NCI-H345 treated with DMSO at 0.1 percent for 48 hours (cell line): ENCODE results near the gene PHTF2.

ENCODE experiments used
- DNase-seq: peaks from one replicate; lab custom pipeline; 2025; ENCODE audit not compliant: unreplicated experiment; lab: John Stamatoyannopoulos, UW

PHTF2 gene

GRCh38 chr7:77918676-77919075 lies 120.1 kb downstream of the PHTF2 start:
- DNase-seq, result no peak

GRCh38 chr7:77923419-77923818 lies 124.8 kb downstream of the PHTF2 start:
- DNase-seq, result no peak

DNA sequence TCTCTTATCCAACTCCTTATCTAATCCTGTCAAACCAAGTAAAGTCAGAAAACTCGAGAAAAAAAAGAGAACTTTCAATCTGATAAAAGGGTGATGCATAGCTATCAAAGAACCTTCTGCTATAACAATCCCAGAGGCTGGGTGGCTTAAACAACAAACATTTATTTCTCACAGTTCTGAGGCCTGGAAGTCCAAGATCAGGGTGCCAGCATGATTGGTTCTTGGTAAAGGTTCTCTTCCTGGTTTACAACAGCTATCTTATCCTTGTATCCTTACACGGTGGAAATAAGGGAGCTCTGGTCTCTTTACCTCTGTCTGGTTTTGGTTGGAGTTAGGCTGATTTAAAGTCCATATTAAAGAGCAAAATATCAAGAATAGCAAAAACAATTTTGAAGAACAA lies 131.9 kb downstream of the PHTF2 start:
- DNase-seq, result no peak

- DNase-seq, result no peak
These were observed 133.3 kb downstream of the PHTF2 start for GRCh38 chr7:77931841-77932240.

DNA sequence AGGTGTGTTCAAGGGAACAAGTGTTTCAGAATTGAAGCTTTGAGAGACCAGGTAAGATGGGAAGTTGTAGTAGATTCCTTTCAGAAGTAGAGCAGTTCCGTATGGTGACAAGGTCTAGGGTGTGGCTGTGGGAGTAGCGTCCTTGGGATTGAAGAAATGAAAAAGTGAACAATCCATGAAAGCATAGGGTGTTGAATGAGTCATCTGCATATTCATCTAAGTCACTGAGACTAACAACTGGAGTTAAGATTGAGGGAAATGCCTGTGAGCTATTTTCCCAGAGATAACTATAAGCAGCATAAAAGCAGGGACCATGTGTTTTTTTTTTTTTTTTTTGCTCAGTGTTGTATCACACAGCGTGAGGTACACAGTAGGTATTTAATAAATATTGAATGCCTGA lies 134.8 kb downstream of the PHTF2 start:
- no peak for DNase-seq

DNA sequence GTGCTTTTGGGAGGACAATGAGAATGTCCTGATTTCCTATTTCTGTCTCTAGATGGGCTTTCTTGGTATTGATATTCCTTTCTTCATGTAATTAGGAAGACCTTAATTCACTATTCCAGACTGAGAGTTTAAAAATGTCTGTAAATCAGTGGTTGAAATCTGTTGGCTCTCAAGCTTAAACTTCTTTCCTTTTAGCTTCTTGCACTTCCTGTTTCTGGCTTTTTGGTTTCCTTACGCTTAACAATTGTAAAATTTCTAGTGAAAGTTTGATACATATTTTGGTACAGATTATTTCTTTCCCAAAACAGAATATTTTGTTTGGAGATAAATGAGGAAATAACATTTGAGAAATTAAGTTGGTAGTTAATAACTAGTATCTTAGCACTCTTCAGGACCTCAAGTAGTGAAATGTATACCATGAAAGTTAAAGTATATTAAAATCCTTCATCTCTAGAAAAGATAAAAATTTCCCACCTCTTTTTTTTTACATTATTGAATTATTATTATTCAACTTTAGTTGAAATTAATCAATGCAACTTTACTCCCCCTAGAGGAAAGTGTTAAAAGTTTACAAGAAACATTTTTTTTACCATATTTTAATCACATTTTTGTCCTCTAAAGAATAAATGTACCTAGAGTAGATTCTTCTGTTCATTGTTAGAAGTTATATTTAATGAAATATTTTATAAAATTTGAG lies 137.2 kb downstream of the PHTF2 start:
- no peak for DNase-seq

- DNase-seq, result no peak
These were observed 142.1 kb downstream of the PHTF2 start for GRCh38 chr7:77940647-77941046.

DNA sequence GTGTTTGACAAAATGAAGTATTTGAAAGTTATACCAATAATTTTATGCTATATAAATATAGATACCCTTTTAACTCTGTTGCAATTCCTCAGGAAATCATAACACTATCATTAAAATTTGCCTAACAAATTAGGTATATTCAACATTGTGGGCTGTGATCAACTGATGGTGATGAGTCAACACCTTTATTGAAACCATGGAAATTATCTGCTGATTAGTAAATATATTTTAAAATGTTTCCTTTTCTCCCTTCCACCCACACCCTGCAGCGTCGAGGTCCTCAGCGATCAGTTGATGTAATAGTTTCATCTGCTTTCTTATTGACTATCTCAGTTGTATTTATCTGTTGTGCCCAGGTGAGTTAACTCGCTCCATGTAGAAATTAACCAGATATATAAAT lies 143.9 kb downstream of the PHTF2 start:
- no peak for DNase-seq

GRCh38 chr7:77944183-77945182 lies 145.9 kb downstream of the PHTF2 start:
- DNase-seq, result no peak

DNA sequence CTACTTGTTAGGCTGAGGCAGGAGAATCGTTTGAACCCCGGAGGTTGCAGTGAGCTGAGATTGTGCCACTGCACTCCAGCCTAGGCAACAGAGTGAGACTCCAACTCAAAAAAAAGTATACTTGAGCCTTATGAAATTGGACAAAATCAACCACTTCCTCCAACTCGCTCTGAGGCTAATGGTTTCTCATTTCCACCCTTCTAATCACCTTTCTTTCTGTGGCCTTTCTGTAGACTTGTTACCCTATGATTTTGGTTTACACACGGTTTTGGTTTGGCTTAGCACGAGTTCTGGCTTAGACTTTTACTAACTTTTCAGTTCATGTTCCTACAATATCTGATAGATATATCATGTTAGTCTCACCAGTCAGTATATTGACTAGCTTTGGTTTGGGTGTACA lies 152.0 kb downstream of the PHTF2 start:
- DNase-seq, result no peak

- DNase-seq, result no peak
These were observed 156.4 kb downstream of the PHTF2 start for GRCh38 chr7:77954773-77955555.

DNA sequence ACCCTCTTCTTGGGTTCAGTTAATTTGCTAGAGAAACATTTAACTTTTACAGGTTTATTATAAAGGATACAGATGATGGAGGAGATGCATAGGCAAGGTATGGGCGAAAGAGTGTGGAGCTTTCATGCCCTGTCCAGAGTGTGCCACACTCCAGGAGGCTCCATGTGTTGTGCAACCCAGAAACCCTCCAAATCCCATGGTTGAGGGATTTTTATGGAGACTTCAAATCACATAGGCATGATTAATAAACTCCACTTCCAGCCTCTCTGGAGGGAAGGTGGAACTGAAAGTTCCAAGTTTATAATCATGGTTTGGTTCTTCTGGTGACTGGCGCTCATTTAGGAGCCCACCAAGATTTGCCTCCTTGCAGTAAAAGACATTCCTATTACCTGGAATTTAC lies 159.9 kb downstream of the PHTF2 start:
- DNase-seq, result no peak

DNA sequence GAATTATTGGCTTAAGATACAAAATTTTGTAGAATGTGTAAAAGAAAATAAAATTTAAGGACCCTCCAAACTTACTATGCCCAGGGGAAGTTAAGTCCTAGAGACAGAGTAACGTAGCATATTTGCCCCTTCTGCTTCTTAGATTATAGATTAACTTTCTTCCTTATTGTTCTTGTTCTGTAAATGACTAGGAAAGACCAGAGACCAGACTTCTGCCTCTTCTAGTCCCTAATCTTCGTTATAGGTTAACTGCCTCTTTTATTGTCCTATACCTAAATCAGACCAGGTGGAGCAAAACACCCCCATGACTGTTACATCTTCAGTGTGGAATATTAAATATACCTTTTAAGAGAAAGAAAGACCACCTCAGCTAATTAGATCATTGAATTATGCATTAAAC lies 160.5 kb downstream of the PHTF2 start:
- no peak for DNase-seq

GRCh38 chr7:77960336-77960735 lies 161.8 kb downstream of the PHTF2 start:
- no peak for DNase-seq

- no peak for DNase-seq
These were observed 168.9 kb downstream of the PHTF2 start for GRCh38 chr7:77967429-77967828.

DNA sequence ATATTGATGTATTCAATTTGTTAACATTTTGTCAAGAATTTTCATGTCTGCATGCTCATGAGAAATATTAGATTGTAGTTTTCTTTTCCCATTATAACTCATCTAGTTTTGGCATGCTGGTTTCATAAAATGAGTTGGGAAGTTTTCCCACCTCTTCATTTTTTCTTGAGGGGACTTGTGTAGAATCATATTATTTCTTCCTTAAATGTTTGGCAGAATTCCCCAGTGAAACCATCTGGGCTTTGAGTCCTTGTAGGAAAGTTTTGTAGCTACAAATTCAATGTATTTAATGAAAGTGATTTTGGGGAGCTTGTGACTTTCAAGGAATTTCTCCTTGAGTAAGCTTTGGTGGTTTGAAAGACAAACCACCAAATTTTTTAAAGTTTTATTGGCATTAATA lies 173.2 kb downstream of the PHTF2 start:
- DNase-seq, result no peak

DNA sequence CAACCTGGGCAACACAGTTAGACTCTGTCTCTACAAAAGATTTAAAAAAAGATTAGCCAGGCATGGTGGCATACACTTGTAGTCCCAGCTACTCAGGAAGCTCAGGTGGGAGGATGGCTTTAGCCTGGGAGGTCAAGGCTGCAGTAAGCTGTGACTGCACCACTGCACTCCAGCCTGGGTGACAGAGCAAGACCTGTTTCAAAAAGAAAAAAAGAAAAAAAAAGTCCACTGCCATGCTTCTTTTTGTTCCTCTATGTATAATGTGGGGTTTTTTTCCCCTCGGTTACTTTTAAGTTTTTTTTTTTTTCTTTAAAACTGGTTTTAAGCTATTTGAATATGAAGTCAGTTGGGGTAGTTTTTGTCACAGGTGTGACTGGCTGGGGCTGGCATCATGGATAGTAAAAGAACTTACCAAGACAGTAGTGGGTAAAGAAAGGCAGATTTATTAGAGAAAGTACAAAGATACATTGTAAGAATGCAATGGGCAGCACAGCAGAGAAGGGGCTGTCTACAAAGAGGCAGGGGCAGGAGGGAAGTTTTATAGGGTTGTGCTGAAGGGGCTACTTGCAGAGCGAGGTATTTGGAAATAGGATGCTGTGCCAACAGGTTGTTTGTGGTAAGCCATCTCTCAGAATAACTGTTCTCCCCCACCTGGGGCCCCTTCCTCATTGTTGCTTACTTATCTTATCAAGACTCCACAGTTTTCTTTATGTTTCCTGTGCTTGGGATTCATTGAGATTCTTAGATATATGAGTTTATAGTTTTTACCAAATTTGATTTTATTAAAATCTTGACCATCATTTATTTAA lies 177.3 kb downstream of the PHTF2 start:
- no peak for DNase-seq

- DNase-seq, result no peak
These were observed 180.6 kb downstream of the PHTF2 start for GRCh38 chr7:77979219-77979618.

GRCh38 chr7:77980087-77980713 lies 181.6 kb downstream of the PHTF2 start:
- no peak for DNase-seq

DNA sequence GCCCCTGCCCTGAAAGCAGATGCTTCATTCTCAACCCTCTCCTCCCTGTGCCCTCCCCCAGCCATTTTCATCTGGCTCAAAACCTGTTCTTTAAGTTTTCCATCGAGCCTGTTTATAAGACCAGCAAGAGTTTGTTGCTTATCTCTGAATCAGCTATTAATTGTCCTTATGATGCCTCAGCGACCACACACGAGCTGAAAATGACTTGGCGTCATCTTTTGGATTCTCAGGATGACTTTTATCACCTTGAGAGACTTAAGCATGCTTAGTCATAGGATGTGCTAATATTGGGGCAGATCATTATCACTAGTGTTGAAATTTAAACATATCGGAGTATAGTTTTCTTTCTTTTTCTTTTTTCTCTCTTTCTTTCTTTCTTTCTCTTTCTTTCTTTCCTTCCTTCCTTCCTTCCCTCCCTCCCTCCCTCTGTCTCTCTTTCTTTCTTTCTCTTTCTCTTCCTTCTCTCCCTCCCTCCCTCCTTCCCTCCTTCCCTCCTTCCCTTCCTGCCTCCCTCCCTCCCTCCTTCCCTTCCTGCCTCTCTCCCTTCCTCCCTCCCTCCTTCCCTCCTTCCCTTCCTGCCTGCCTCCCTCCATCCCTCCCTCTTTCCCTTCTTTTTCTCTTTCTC lies 184.5 kb downstream of the PHTF2 start:
- DNase-seq, result no peak
